Right hindlimb (tissue), 1 donor: ENCODE results near the gene JUN.
"Not testable (repeated sequence)": the region's sequence is repeated elsewhere in the genome, so short reads cannot be mapped to it uniquely, and the experiment has no call there.

Experiments used
- DNase-seq: peaks from one replicate; pipeline ENCODE4 v3.0.0-alpha.2; 2018

Gene JUN

GRCh38 chr1:58805716-58806571, 22.1 kb upstream of the JUN start:
- no peak for DNase-seq

GRCh38 chr1:58804853-58805565, 21.2 kb upstream of the JUN start:
- no peak for DNase-seq

DNA sequence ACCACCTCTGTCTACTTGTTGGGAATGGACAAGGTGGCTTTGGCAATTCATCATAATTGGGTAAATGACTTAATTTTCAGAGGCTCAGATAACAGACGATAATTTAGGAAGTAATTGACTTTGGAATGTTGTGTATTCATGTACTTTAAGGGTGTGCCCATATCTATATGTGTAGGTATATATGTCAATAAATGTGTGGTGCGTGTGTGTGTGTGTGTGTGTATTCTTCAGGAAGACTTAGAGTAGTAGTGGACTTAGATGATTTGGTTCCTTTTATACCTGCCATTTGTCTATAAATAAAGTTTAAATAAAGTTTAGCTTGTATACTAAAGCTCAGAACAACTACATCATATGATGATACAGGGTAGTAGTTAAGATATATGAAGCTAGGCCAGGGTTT, 20.0 kb upstream of the JUN start:
- DNase-seq = no peak

DNA sequence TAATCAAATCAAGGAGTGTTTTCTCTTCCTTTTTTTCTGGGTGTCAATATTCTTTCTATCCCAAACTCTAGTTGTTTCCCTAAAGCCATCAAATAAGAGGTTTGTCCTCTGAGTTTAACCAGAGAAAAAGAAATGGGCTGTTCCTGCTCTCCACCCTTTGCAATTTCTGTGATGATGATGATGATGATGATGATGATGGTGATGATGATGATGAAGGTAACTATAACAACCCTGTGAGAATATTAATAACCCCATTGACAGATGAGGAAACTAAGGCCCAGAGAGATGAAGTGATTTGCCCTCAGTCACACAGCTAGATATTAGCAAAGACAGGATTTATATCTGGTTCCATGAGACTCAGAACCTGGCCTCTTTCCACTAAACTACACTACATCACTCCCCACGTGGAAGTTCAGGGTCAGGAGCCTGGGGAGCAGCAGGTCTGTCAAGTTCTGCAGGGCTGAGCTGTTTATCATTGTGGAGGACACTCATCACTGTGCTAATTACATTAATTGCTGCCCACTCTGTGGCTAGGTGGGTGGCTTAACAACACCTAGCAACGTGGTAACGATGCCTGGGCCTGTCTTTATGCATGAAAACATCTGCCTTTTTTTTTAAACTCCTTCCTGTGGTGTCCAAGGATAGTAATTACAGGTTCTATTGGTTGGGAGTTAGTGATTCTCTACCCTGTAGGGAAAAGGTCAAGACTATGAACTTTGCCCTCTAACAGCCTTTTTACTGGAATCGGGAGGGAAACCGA, 19.0 kb upstream of the JUN start:
- no peak for DNase-seq

GRCh38 chr1:58801286-58801685, 17.4 kb upstream of the JUN start:
- not testable (repeated sequence) for DNase-seq

DNA sequence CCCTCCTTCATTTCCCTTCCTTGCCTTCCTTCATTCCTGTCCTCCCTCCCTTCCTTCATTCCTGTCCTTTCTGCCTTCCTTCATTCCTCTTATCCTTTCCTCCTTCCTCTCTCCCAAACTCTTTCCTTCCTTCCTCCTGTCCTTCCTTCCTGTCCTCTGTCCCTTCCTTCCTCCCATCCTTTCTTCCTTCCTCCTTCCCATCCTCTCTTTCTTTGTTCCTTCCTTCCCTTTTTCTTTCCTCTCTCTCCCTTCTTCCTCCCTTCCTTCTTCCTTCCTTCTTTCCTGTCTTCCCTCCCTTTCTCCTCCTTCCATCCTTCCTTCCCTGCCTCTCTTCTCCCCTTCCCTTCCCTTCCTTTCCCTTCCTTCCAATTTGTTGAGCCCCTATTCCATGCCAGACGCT, 15.8 kb upstream of the JUN start:
- no peak for DNase-seq

GRCh38 chr1:58798910-58799442, 15.1 kb upstream of the JUN start:
- no peak for DNase-seq

DNA sequence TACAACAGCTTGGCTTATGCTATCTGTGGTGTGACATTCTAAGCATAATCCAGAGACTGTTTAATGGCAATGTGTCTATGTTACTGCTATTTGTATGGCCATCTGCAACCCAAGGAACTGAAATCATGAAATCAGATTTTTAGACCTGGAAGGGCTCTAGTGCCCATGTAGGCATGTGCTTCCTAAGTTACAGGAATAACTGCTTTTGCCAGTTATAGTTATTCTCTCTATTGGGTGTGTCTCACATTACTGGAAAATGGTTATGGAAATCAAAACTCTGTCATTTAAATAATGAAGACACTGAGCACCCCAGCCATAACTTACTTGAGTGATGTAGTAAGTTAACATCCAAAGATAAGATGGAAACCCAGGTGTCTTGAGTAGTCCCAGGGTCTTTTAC, 12.6 kb upstream of the JUN start:
- DNase-seq = no peak

DNA sequence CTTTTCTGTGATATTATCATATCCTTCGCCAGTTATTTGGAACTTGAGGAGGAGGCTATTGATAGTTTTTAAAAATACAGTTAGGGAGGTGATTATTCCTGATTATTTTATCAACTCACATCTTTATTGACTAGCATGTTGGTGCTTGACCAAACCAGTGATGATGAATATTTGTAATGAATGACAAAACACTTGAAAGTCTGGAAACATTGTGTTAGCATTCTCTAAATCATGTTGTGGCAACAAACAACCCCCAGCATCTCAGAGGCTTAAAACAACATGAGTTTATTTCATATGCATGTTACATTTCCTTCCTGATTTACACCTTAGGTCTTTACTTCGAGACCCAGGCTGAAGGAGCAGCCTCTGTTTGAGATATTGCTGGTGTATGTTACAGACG, 10.7 kb upstream of the JUN start:
- no peak for DNase-seq

DNA sequence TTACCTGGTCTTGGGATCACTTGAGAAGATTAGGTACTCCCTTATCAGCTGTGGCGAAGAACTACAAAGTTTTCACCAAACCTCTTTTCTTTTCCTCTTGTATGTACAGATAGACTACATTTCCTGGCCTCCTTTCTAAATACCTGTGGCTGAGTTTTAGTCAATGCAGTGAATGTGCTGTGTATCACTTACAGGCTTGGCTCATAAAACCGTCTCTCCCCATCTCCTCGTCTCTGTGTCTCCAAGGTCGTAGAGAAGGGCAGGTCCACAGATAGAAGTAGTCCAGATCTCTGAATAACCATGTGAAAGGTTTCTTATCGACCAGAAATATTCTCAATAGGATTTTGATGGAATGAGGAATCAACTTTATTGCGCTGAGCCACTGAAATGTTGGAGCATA, 9.0 kb upstream of the JUN start:
- DNase-seq = no peak

GRCh38 chr1:58791106-58791505, 7.3 kb upstream of the JUN start:
- DNase-seq = no peak

- no peak for DNase-seq
Observed at GRCh38 chr1:58789996-58790660, 6.3 kb upstream of the JUN start.

GRCh38 chr1:58789322-58789856, 5.5 kb upstream of the JUN start:
- no peak for DNase-seq

GRCh38 chr1:58788259-58788658, 4.4 kb upstream of the JUN start:
- DNase-seq = no peak

DNA sequence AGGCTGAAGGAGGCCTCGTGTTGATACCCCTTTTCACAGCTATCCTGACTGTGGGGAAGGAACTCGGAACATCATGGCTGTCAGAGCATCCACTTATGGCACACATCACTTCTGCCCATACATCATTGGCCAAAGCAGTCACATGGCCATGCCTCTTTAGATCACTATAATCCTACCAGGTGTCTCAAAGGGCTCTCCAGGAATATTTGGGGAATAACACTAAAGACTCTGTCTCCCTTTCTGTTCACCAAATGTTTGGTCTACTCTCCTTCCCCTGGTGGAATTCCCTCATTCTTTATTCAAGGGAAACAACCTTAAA, 3.0 kb upstream of the JUN start:
- no peak for DNase-seq

- DNase-seq = no peak
Observed at GRCh38 chr1:58786184-58786926, 2.5 kb upstream of the JUN start.

DNA sequence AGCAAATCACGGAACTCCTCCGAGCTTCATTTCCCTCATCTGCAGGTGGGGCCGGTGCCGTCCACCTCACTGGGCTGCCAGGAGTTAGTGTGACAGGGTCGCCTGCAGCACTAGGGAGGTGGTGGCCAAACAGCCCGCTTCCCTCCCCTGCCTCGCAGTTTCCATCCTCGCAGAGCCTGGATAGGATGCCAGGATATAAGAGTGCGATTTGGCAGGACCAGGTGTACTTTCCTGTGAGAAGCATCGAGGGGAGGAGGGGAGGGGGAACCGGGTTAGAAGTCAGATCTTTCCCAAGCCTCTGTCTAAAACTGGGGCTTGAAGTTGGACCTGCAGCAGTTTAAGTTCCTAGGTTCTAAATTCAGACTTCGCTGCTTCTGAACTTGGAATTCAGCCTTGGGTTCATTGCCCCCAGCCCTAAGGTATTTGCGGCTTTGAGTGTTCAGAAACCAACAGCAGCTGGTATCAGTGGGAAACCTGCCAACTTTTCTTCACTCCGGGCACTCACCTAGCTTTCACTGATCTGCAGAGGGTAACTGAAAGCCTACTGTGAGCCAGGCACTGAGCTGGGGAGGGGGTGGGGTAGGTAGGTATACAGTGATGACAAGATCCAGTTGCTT, 1.7 kb upstream of the JUN start:
- DNase-seq = no peak

DNA sequence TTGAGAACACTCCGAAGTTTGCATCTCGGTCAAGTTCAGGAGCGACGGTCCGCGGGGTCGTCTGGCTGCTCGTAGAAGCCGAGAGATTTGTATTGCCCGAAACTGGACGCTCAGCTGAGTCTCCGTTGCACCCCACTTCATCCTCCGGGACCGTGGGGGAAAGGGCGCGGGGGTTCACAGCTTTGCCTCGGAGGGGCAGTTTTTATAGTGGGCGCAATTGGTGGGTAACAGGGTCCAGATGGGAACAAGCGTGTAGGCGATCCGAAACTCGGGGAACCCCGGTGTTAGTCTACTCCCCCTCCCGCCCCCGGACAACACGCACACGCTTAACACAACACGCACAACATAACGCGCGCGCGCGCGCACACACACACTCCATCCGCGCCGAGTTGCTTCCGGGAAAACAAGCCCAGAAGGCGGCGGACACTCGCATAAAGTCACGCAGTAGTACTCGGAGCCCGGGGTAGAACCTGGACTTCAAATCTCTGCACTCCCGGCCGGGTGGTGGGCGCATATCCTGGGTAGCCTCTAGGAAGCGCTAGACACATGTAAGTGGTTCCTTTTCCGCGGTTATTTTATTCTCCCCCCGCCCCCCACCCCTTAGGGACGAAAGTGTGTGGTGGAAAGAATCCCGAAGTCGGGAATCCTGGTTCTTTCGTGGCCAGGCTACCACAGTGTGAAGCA, 1.1 kb upstream of the JUN start:
- DNase-seq = peak; percentile 95

- peak; percentile 78 for DNase-seq
Observed at GRCh38 chr1:58783090-58783992, 506 bp downstream of the JUN start.
